Motor neuron (in vitro differentiated cells): ENCODE data around the gene SMIM34. TPM values are rescaled to one million over a fixed set of nuclear protein-coding genes. Genes with fewer than 3 reads are reported as not detected.

Experiments
- total RNA-seq, 8 experiments: library from RNA; unstranded; fragments of 300-600 nt; gene quantifications; 2 replicates each; pipeline versions ENCODE4 v1.2.3 to v1.2.4, GENCODE V29; 2022

SMIM34 gene
- total RNA-seq, 8 experiments from 2014 or later: 0.50 TPM; not detected in 7

Other genes starting within 250 kb of the SMIM34 start
- 1 to 10 TPM in 3 of 8 experiments, under 1 TPM in 4, not detected in 1; 0.32 to 1.5 (median 0.71) TPM for gene KCNE2, start 59.9 kb downstream of the SMIM34 start, total RNA-seq
- 10 to 100 TPM in 4 of 8 experiments, 1 to 10 TPM in 4; 3.9 to 12.9 (median 7.9) TPM for gene SMIM11, start 48.4 kb downstream of the SMIM34 start, total RNA-seq
- gene KCNE1, start 88.3 kb upstream of the SMIM34 start, total RNA-seq: 1 to 10 TPM in 4 of 8 experiments, under 1 TPM in 4; 0.22 to 3.1 (median 1.1) TPM
- gene RCAN1, start 191.2 kb upstream of the SMIM34 start, total RNA-seq: 100 to 1,000 TPM in 2 of 8 experiments, 10 to 100 TPM in 6; 10.3 to 280 (median 22.7) TPM
- 1 to 10 TPM in 1 of 8 experiments, under 1 TPM in 7; 0.05 to 3.0 (median 0.13) TPM for gene CLIC6, start 245.0 kb upstream of the SMIM34 start, total RNA-seq